Suppressor macrophage treated with lipopolysaccharide for 4 hours (primary cell): ENCODE measurements around the gene C17orf78.
A peak's percentile ranks its signal among the peaks of the same experiment; 100 is the strongest.

Experiments used
- DNase-seq: peaks from one replicate; pipeline ENCODE4 v3.0.0-alpha.2; 2020

C17orf78 gene

GRCh38 chr17:37441369-37442014 lies 65.7 kb downstream of the C17orf78 start:
- DNase-seq = peak; percentile 44
